Measurements from ENCODE around the gene PDE4A. TPM values are rescaled to one million over a fixed set of nuclear protein-coding genes. Genes with fewer than 3 reads are reported as not detected.

The PDE4A gene
- polyA plus RNA-seq, 3 donors = 1.9 to 5.1 (median 2.1) TPM

Other genes starting within 250 kb of the PDE4A start
- gene DNMT1, start 225.6 kb upstream of the PDE4A start, polyA plus RNA-seq (ENCODE audit: insufficient read length in 3 of 3) = 100 to 1,000 TPM; 103 to 131 (median 113) TPM
- gene S1PR2, start 189.2 kb upstream of the PDE4A start, polyA plus RNA-seq (ENCODE audit: insufficient read length in 3 of 3) = 10 to 100 TPM; 10.2 to 13.0 (median 12.2) TPM
- gene MRPL4, start 168.3 kb upstream of the PDE4A start, polyA plus RNA-seq (ENCODE audit: insufficient read length in 3 of 3) = 10 to 100 TPM; 32.0 to 51.4 (median 50.5) TPM
- gene ICAM1, start 149.4 kb upstream of the PDE4A start, polyA plus RNA-seq (ENCODE audit: insufficient read length in 3 of 3) = 1 to 10 TPM; 5.3 to 6.7 (median 6.7) TPM
- under 1 TPM; 0.22 to 0.44 (median 0.24) TPM for gene ICAM4, start 133.6 kb upstream of the PDE4A start, polyA plus RNA-seq (ENCODE audit: insufficient read length in 3 of 3)
- under 1 TPM; 0.12 to 0.42 (median 0.24) TPM for gene ICAM5, start 130.6 kb upstream of the PDE4A start, polyA plus RNA-seq (ENCODE audit: insufficient read length in 3 of 3)
- 1 to 10 TPM; 5.6 to 9.7 (median 6.3) TPM for gene ZGLP1, start 110.7 kb upstream of the PDE4A start, polyA plus RNA-seq (ENCODE audit: insufficient read length in 3 of 3)
- gene FDX2, start 104.5 kb upstream of the PDE4A start, polyA plus RNA-seq (ENCODE audit: insufficient read length in 3 of 3) = 10 to 100 TPM; 14.5 to 23.3 (median 20.6) TPM
- 10 to 100 TPM; 21.0 to 38.9 (median 37.3) TPM for gene RAVER1, start 87.0 kb upstream of the PDE4A start, polyA plus RNA-seq (ENCODE audit: insufficient read length in 3 of 3)
- 10 to 100 TPM in 1 of 3 donors, 1 to 10 TPM in 2; 8.2 to 10.4 (median 10.0) TPM for gene ICAM3, start 80.9 kb upstream of the PDE4A start, polyA plus RNA-seq (ENCODE audit: insufficient read length in 3 of 3)
- 100 to 1,000 TPM; 101 to 151 (median 123) TPM for gene TYK2, start 40.0 kb upstream of the PDE4A start, polyA plus RNA-seq (ENCODE audit: insufficient read length in 3 of 3)
- gene CDC37, start 17.0 kb upstream of the PDE4A start, polyA plus RNA-seq (ENCODE audit: insufficient read length in 3 of 3) = 100 to 1,000 TPM; 132 to 185 (median 178) TPM
- gene KEAP1, start 82.8 kb downstream of the PDE4A start, polyA plus RNA-seq (ENCODE audit: insufficient read length in 3 of 3) = 10 to 100 TPM; 56.6 to 89.6 (median 75.2) TPM
- gene S1PR5, start 96.9 kb downstream of the PDE4A start, polyA plus RNA-seq (ENCODE audit: insufficient read length in 3 of 3) = 1 to 10 TPM in 2 of 3 donors, under 1 TPM in 1; 0.78 to 1.5 (median 1.2) TPM
- 10 to 100 TPM; 24.2 to 33.0 (median 30.4) TPM for gene ATG4D, start 123.4 kb downstream of the PDE4A start, polyA plus RNA-seq (ENCODE audit: insufficient read length in 3 of 3)
- gene KRI1, start 145.5 kb downstream of the PDE4A start, polyA plus RNA-seq (ENCODE audit: insufficient read length in 3 of 3) = 10 to 100 TPM; 33.8 to 36.7 (median 34.4) TPM
- gene CDKN2D, start 148.4 kb downstream of the PDE4A start, polyA plus RNA-seq (ENCODE audit: insufficient read length in 3 of 3) = 10 to 100 TPM in 2 of 3 donors, 1 to 10 TPM in 1; 7.9 to 12.5 (median 10.7) TPM
- gene AP1M2, start 166.8 kb downstream of the PDE4A start, polyA plus RNA-seq (ENCODE audit: insufficient read length in 3 of 3) = 10 to 100 TPM; 34.9 to 55.7 (median 38.7) TPM
- gene SLC44A2, start 205.0 kb downstream of the PDE4A start, polyA plus RNA-seq (ENCODE audit: insufficient read length in 3 of 3) = 100 to 1,000 TPM; 175 to 191 (median 187) TPM
- 100 to 1,000 TPM; 295 to 328 (median 301) TPM for gene ILF3, start 233.8 kb downstream of the PDE4A start, polyA plus RNA-seq (ENCODE audit: insufficient read length in 3 of 3)

Data from renal cortex interstitium (tissue), 3 donors.